CD4-positive, alpha-beta T cell treated with Interleukin-10 for 1 hour (primary cell): ENCODE results near the gene RPIA.
A peak's percentile ranks its signal among the peaks of the same experiment; 100 is the strongest.
"Not testable (repeated sequence)": the region's sequence is repeated elsewhere in the genome, so short reads cannot be mapped to it uniquely, and the experiment has no call there.

Source experiments
- DNase-seq: peaks from one replicate; pipeline ENCODE4 v3.0.0-alpha.2; 2020

RPIA gene

GRCh38 chr2:88737385-88737784 is 45.9 kb downstream of the RPIA start:
- DNase-seq, result no peak

- no peak for DNase-seq
Observed at GRCh38 chr2:88738271-88738670, 46.8 kb downstream of the RPIA start.

- DNase-seq, result peak; percentile 73
Observed at GRCh38 chr2:88739985-88740600, 48.6 kb downstream of the RPIA start.

- no peak for DNase-seq
Observed at GRCh38 chr2:88746929-88747490, 55.5 kb downstream of the RPIA start.

- DNase-seq, result no peak
Observed at GRCh38 chr2:88747990-88748389, 56.5 kb downstream of the RPIA start.

- peak; percentile 24 for DNase-seq
Observed at GRCh38 chr2:88751768-88752167, 60.3 kb downstream of the RPIA start.

- DNase-seq, result peak; percentile 35
Observed at GRCh38 chr2:88753833-88754584, 62.5 kb downstream of the RPIA start.

- DNase-seq, result no peak
Observed at GRCh38 chr2:88754585-88755320, 63.3 kb downstream of the RPIA start.

GRCh38 chr2:88755836-88756235 is 64.4 kb downstream of the RPIA start:
- DNase-seq, result no peak

- no peak for DNase-seq
Observed at GRCh38 chr2:88757025-88757424, 65.6 kb downstream of the RPIA start.

- not testable (repeated sequence) for DNase-seq
Observed at GRCh38 chr2:88758702-88759101, 67.2 kb downstream of the RPIA start.

GRCh38 chr2:88760819-88761598 is 69.5 kb downstream of the RPIA start:
- no peak for DNase-seq

- DNase-seq, result no peak
Observed at GRCh38 chr2:88764141-88764849, 72.8 kb downstream of the RPIA start.

- DNase-seq, result no peak
Observed at GRCh38 chr2:88764850-88765153, 73.3 kb downstream of the RPIA start.

- DNase-seq, result peak; percentile 29
Observed at GRCh38 chr2:88765154-88765888, 73.8 kb downstream of the RPIA start.

GRCh38 chr2:88765889-88766481 is 74.5 kb downstream of the RPIA start:
- DNase-seq, result not testable (repeated sequence)

GRCh38 chr2:88770016-88770415 is 78.5 kb downstream of the RPIA start:
- no peak for DNase-seq

- DNase-seq, result not testable (repeated sequence)
Observed at GRCh38 chr2:88773233-88774028, 82.0 kb downstream of the RPIA start.

GRCh38 chr2:88789213-88789612 is 97.7 kb downstream of the RPIA start:
- DNase-seq, result not testable (repeated sequence)

- DNase-seq, result not testable (repeated sequence)
Observed at GRCh38 chr2:88795932-88796331, 104.5 kb downstream of the RPIA start.
